Heart right ventricle (tissue), 16 donors: ENCODE results near the gene TNS3. TPM values are rescaled to one million over a fixed set of nuclear protein-coding genes. Genes with fewer than 3 reads are reported as not detected.

Experiments
- ATAC-seq, 8 donors: fragments of 200-7000 bp; cut with Tn5 transposase; one replicate each; pipeline ENCODE4 v1.9.1; 2020; ENCODE audit warnings: mild to moderate bottlenecking in 8 of 8, moderate library complexity in 8 of 8, moderate number of reproducible peaks in 1 of 8
- DNase-seq, 2 donors: peaks; one replicate each; pipeline ENCODE4 v3.0.0-alpha.2; 2020
- H3K27ac ChIP-seq, 10 donors: fragments of 200-600 bp; sonication (generic) in 2 of 10; one replicate each; pipeline versions ENCODE4 v1.5.0 to v1.8.0; 2020 to 2022; ENCODE audit warnings: mild to moderate bottlenecking in 3 of 10
- H3K27me3 ChIP-seq, 7 donors: fragments of 200-600 bp; one replicate each; pipeline ENCODE4 v1.8.0; 2021 to 2022; ENCODE audit warnings: mild to moderate bottlenecking in 2 of 7
- H3K36me3 ChIP-seq, 9 donors: fragments of 200-600 bp; sonication (generic) in 1 of 9; one replicate each; pipeline versions ENCODE4 v1.5.0 to v1.8.0; 2020 to 2022; ENCODE audit warnings: mild to moderate bottlenecking in 2 of 9
- H3K4me1 ChIP-seq, 9 donors: fragments of 200-600 bp; sonication (generic) in 1 of 9; one replicate each; pipeline versions ENCODE4 v1.5.0 to v1.8.0; 2020 to 2022; ENCODE audit warnings: mild to moderate bottlenecking in 4 of 9
- H3K4me3 ChIP-seq, 10 donors: fragments of 200-600 bp; sonication (generic) in 2 of 10; one replicate each; pipeline versions ENCODE4 v1.5.0 to v1.8.0; 2020 to 2022; ENCODE audit warnings: mild to moderate bottlenecking in 7 of 10, moderate library complexity in 2 of 10
- H3K9me3 ChIP-seq, 11 donors: fragments of 200-600 bp in 10 of 11; sonication (generic) in 2 of 11; one replicate each; pipeline versions ENCODE4 v1.5.0 to v1.8.0; 2013 to 2022; ENCODE audit warnings: mild to moderate bottlenecking in 2 of 11, control low read depth in 1 of 11, moderate library complexity in 1 of 11
- WGBS, 2 donors: extraction: QIAGEN DNeasy Blood & Tissue Kit; methylation state at CpG; one replicate each; pipeline ENCODE4 v1.1.7; 2013; ENCODE audit warnings: inconsistent platforms in 1 of 2; 5-methylcytosine and 5-hydroxymethylcytosine counted together
- intact Hi-C, 10 donors: fragments of 100-400 bp; cut with DNase I; formaldehyde crosslinking; loops; one replicate each; pipeline versions ENCODE4 v1.11.1 to v1.14.2; 2022
- polyA plus RNA-seq, 2 donors: library from polyadenylated mRNA; stranded (reverse); fragments of 200-250 nt; gene quantifications; one replicate each; pipeline ENCODE4 v1.2.3, GENCODE V29; 2013
- total RNA-seq, 10 donors: library from RNA; stranded (reverse); fragmentation: NEBNext Ultra II Directional in 3 of 10; extraction: Animal tissue kit (Norgen Biotek cat#: 25700) in 3 of 10; gene quantifications; one replicate each; pipeline versions ENCODE4 v1.2.1 to v1.2.4, GENCODE V29; 2021 to 2023
- TF ChIP-seq, protein P1 (sequence below), 9 donors: fragments of 200-600 bp; sonication (generic) in 2 of 9; IDR thresholded peaks; one replicate each; pipeline versions ENCODE4 v1.5.0 to v1.8.0; 2021 to 2022; ENCODE audit warnings: antibody characterized with exemption in 9 of 9, mild to moderate bottlenecking in 5 of 9, moderate library complexity in 1 of 9
- donor health status: Arrhythmogenic right ventricular cardiomyopathy.
- donor health status: ischemic (EF 13 %, LVEDD 7.1; RV severe dilation, severe dysfunction).
- donor health status: healthy with polysubstance abuse.
- donor health status: DM: no; HTN: yes; CAD: no.
- donor health status: DM: no; HTN: no; CAD: no.
- donor health status: ischemic (EF 25% LVEDD 6.9; RV normal size, moderate dysfunction).
- donor health status: ischemic (EF 25% LVEDD 5.7; RV mildly dilated, moderate dysfunction).
- donor health status: healthy.
- donor health status: DM: yes; HTN: yes; CAD: no.
- donor health status: Ischemic cardiomyopathy.
- donor health status: ischemic (EF 35%, LVEDD 5.7; RV mildly dilated, moderate dysfunction).
- donor health status: nonischemic (EF 11% LVEDD 7.7; RV severe dilation, severe dysfunction).
- donor health status: DM: yes; HTN: yes; CAD: no.
- donor health status: PGD.
- donor health status: ischemic (EF 29% LVEDD 5.4; RV normal size, mild dysfunction).
- donor health status: nonischemic (EF 23%, LVEDD 6.1; RV moderate dilation, normal function).

Gene TNS3
- total and polyA plus RNA-seq, 12 donors: 6.7 to 74.2 (median 34.0) TPM

DNA sequence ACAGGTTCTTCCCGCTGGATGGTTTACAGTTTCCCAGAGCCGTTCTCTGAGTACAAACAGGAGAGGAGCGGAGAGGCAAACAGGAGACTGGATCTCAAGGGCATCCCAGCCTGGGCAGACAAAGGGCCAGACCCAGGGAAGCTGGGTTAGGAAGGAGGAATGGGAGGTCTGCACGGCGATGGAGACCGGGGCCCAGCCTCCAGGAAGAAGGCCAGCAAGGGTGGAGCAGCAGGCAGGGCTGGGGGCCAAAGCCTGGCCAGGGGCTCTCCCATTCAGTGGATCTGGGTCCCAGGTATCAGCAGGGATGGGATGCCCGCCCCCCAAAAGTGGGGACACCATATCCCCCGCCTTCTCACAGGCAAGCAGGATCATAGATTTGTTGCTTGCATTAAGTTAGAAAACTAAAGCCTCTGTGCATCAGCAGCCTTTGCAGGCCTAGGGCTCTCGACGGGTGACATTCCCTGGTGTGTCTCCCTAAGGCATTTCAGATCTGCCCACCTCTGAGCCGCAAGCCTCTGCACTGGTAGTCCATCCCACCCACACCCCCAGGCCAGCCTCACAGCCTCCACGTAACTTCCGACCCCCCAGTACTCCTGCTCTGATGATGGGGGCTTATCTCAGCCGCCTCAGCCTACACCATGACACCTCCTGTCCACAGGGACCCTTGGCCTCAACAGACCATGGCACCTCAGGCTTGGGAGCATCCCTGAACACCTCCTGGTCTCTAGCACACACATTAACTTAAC is 59.9 kb downstream of the TNS3 start:
- intact Hi-C loops: no loop called here
- no peaks in the 10 kb centered on the region for H3K27me3 ChIP-seq
- H3K4me1 ChIP-seq: peaks cover 0 to 38% (median 7%) of the 10 kb centered on the region in 9 donors
- ATAC-seq: no peak
- H3K36me3 ChIP-seq: peaks cover 0 to 32% (median 0%) of the 10 kb centered on the region in 9 donors
- H3K4me3 ChIP-seq: no peak overlapping the region
- TF ChIP-seq, protein P1, sequence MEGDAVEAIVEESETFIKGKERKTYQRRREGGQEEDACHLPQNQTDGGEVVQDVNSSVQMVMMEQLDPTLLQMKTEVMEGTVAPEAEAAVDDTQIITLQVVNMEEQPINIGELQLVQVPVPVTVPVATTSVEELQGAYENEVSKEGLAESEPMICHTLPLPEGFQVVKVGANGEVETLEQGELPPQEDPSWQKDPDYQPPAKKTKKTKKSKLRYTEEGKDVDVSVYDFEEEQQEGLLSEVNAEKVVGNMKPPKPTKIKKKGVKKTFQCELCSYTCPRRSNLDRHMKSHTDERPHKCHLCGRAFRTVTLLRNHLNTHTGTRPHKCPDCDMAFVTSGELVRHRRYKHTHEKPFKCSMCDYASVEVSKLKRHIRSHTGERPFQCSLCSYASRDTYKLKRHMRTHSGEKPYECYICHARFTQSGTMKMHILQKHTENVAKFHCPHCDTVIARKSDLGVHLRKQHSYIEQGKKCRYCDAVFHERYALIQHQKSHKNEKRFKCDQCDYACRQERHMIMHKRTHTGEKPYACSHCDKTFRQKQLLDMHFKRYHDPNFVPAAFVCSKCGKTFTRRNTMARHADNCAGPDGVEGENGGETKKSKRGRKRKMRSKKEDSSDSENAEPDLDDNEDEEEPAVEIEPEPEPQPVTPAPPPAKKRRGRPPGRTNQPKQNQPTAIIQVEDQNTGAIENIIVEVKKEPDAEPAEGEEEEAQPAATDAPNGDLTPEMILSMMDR (IDR thresholded peaks at IDR 0.05): no peak
- WGBS, 2 donors: 96 to 97% methylated on average over 14 of the region's 14 CpGs
- no peak for DNase-seq
- H3K9me3 ChIP-seq: no peaks in the 10 kb centered on the region
- peak overlapping the region in 2 of 10 donors; percentile 76 to 81 for H3K27ac ChIP-seq

DNA sequence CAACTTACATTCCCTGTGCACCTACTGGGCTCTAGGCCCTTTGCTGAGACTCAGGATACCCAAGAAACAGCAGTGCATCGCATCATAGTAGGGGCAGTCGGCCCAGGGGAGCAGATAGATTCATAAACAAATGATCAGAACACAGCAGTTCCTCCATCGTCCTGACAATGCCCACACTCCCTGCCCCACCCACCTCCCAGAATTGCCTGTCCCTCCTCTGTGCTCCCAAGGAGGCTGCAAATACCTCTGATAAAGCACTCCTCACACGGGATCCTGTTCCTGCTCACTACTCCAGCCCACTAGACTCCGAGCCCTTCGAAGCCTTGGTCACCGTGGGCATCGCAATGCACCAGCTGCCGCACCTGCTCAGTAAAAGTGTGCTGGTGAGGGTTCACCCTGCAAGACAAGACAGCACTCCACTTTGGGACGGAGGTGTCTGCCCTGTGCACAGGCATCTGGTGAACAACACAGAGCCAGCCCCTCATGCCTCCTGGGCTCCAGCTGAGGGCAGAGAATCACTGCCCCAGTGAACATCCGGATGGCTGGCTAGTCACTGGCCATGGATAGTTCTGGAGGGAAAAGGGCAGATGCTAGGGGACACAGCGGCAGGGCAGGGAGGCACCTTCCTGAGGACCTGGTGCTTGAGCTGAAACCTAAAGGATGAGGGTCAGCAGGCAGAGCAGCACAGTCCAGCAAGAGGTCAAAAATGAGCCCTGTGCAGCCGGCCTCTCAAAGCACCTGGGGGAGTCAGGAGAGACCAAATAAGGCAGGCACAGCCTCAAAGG is 60.7 kb downstream of the TNS3 start:
- DNase-seq: no peak
- 80 to 90% methylated on average over 13 of the region's 13 CpGs for WGBS, 2 donors
- intact Hi-C loops: no loop called here
- H3K4me1 ChIP-seq: peaks cover 0 to 39% (median 7%) of the 10 kb centered on the region in 9 donors
- peaks cover 0 to 31% (median 0%) of the 10 kb centered on the region in 9 donors for H3K36me3 ChIP-seq
- H3K27ac ChIP-seq: peak overlapping the region in 8 of 10 donors; percentile 15 to 81 (median 56)
- no peaks in the 10 kb centered on the region for H3K9me3 ChIP-seq
- no peaks in the 10 kb centered on the region for H3K27me3 ChIP-seq
- TF ChIP-seq, protein P1 (IDR thresholded peaks at IDR 0.05): no peak
- no peak for ATAC-seq
- H3K4me3 ChIP-seq: no peak overlapping the region

DNA sequence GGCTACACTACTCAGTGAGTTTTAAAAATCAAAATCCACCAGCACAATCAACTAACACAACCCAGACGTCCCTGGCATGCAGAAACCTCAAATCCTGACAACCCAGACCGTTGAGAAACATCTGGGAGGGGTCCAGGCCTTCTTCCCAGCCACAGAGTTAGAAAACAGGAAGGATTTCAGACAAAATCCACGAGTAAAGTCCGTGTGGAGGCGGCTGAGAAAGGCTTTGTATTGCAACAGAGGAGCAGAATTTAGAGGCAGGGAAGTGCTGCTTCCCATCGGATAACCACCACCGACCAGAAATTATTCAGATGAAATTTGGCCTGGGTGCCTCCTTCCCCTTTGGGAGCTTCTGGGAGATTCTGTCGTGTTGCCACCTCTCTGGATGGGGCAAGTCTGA is 61.5 kb downstream of the TNS3 start:
- Histone ChIP-seq H3K27ac (peak overlapping the region; percentile 15 to 81 (median 55)), H3K27me3 (no peaks in the 10 kb centered on the region), H3K9me3 (no peaks in the 10 kb centered on the region), H3K36me3 (peaks cover 0 to 27% (median 0%) of the 10 kb centered on the region in 9 donors), H3K4me1 (peaks cover 0 to 39% (median 7%) of the 10 kb centered on the region in 9 donors), H3K4me3 (no peak overlapping the region)
- 46 to 56% methylated on average over 8 of the region's 8 CpGs for WGBS, 2 donors
- DNase-seq (peak in 1 of 2 donors; percentile 51), ATAC-seq (peak; percentile 58 to 81 (median 68))
- TF ChIP-seq, protein P1 (IDR thresholded peaks at IDR 0.05): no peak
- intact Hi-C loops: no loop called here

DNA sequence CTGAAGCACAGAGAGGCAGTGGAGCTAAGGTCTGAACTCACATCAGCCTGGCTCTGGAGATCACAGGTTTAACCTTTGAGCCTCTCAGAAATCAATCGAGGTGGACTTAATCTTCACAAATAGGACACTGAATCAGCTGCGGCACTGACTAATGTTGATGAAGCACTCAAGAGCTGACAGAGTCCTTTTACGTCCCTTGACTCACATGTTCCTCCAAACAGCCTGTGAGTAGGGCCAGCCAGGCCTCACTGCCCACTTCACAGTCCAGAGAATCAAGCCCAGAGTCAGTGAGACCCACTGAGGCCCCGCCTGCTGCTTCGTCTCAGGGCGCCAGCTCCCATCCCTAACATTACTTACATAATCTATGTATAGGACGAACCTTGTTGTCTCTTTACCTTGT is 63.1 kb downstream of the TNS3 start:
- intact Hi-C loops: no loop called here
- peaks cover 0 to 21% (median 0%) of the 10 kb centered on the region in 9 donors for H3K36me3 ChIP-seq
- ATAC-seq (peak in 1 of 8 donors; percentile 30), DNase-seq (no peak)
- H3K27ac ChIP-seq: peak overlapping the region in 3 of 10 donors; percentile 20 to 76 (median 42)
- peaks cover 3 to 52% (median 8%) of the 10 kb centered on the region in 9 donors for H3K4me1 ChIP-seq
- H3K9me3 ChIP-seq: no peaks in the 10 kb centered on the region
- TF ChIP-seq, protein P1 (IDR thresholded peaks at IDR 0.05): no peak
- 88 to 89% methylated on average over 7 of the region's 7 CpGs for WGBS, 2 donors
- H3K27me3 ChIP-seq: no peaks in the 10 kb centered on the region
- no peak overlapping the region for H3K4me3 ChIP-seq
